PC-9 (cell line): ENCODE measurements around the gene IKZF1.

Experiments used
- CTCF ChIP-seq: fragments of 200-600 bp; sonication (generic); conservative IDR thresholded peaks from 2 replicates; pipeline ENCODE4 v1.6.1; 2017; ENCODE audit warnings: mixed run types, antibody characterized with exemption, mild to moderate bottlenecking, moderate library complexity
- EZH2 ChIP-seq: fragments of 200-600 bp; sonication (generic); IDR thresholded peaks from 2 replicates; pipeline ENCODE4 v1.8.0; 2017; ENCODE audit warnings: antibody characterized with exemption, low read depth

DNA sequence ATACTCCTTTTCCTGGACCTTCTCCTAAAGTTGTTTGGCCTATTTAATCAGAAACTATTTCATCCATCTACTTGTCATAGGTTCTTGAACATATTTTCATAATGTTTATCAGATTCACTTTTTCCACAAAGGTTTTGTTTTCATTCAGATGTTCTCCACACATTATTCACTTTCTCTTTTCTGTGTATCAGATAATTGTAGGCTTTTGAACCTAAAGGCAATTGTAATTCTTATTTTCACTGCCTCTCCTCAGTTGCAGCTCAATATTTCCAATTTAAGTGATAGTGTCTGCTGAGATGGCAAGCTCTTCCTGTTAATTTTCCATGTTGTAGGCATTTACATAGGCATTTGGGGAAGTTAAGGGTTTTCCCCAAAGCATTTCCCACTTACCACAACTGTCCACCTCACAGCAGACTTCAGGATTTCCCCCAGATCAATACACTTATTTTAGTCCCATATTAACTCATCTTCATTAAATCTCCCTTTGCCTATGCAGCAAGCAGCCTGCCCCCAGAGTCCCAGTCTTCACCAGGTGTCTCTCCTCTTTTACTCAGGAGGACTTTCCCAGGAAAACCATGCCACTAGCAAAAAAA is 12.3 kb upstream of the IKZF1 start:
- no peak for TF ChIP-seq CTCF
- TF ChIP-seq EZH2: no peak
